Osteocyte (in vitro differentiated cells): ENCODE data around the gene MORF4L1. TPM values are rescaled to one million over a fixed set of nuclear protein-coding genes. Genes with fewer than 3 reads are reported as not detected.
A peak's percentile ranks its signal among the peaks of the same experiment; 100 is the strongest.

ENCODE experiments used
- DNase-seq: peaks from one replicate; pipeline ENCODE4 v3.0.0; 2021; ENCODE audit warnings: mixed read lengths; ENCODE audit not compliant: unreplicated experiment; ENCODE audit errors: extremely low spot score
- H3K27ac Mint-ChIP-seq: one replicate; pipeline ENCODE4 v1.8.0; 2021; ENCODE audit warnings: mild to moderate bottlenecking, mixed read lengths; ENCODE audit not compliant: unreplicated experiment
- H3K27me3 Mint-ChIP-seq: one replicate; pipeline ENCODE4 v1.8.0; 2021; ENCODE audit warnings: mixed read lengths; ENCODE audit not compliant: unreplicated experiment
- H3K36me3 Mint-ChIP-seq: one replicate; pipeline ENCODE4 v1.8.0; 2021; ENCODE audit warnings: mixed read lengths; ENCODE audit not compliant: unreplicated experiment
- H3K4me1 Mint-ChIP-seq: one replicate; pipeline ENCODE4 v1.8.0; 2021; ENCODE audit warnings: mixed read lengths; ENCODE audit not compliant: unreplicated experiment
- H3K4me3 Mint-ChIP-seq: one replicate; pipeline ENCODE4 v1.8.0; 2021; ENCODE audit warnings: mild to moderate bottlenecking, moderate library complexity, mixed read lengths; ENCODE audit not compliant: unreplicated experiment
- H3K9me3 Mint-ChIP-seq: one replicate; pipeline ENCODE4 v1.8.0; 2021; ENCODE audit warnings: mixed read lengths; ENCODE audit not compliant: unreplicated experiment
- CTCF ChIP-seq: fragments of 200-600 bp; sonication (generic); IDR thresholded peaks from 2 replicates; pipeline ENCODE4 v1.5.0; 2021; ENCODE audit warnings: antibody characterized with exemption, mild to moderate bottlenecking, moderate library complexity
- total RNA-seq: library from RNA; stranded (reverse); gene quantifications from 2 replicates; pipeline ENCODE4 v1.2.1, GENCODE V29; 2021

MORF4L1 gene
- total RNA-seq, 1 donor from 2014 or later = 488 TPM

GRCh38 chr15:78910271-78910670 is 37.6 kb downstream of the MORF4L1 start:
- TF ChIP-seq CTCF = no peak
- peaks cover 65% of the 10 kb centered on the region for H3K36me3 Mint-ChIP-seq
- no peak overlapping the region for H3K4me3 Mint-ChIP-seq
- peaks cover 9% of the 10 kb centered on the region for H3K4me1 Mint-ChIP-seq
- no peak for DNase-seq
- H3K27me3 Mint-ChIP-seq = no peaks in the 10 kb centered on the region
- no peaks in the 10 kb centered on the region for H3K9me3 Mint-ChIP-seq
- peak overlapping the region; percentile 56 for H3K27ac Mint-ChIP-seq

GRCh38 chr15:78912316-78912715 is 39.6 kb downstream of the MORF4L1 start:
- no peak for DNase-seq
- H3K4me1 Mint-ChIP-seq = peaks cover 13% of the 10 kb centered on the region
- H3K9me3 Mint-ChIP-seq = no peaks in the 10 kb centered on the region
- TF ChIP-seq CTCF = no peak
- H3K36me3 Mint-ChIP-seq = peaks cover 56% of the 10 kb centered on the region
- H3K27me3 Mint-ChIP-seq = no peaks in the 10 kb centered on the region
- H3K4me3 Mint-ChIP-seq = no peak overlapping the region
- no peak overlapping the region for H3K27ac Mint-ChIP-seq

- peaks cover 51% of the 10 kb centered on the region for H3K36me3 Mint-ChIP-seq
- DNase-seq = no peak
- H3K9me3 Mint-ChIP-seq = no peaks in the 10 kb centered on the region
- no peak overlapping the region for H3K27ac Mint-ChIP-seq
- no peak for TF ChIP-seq CTCF
- no peaks in the 10 kb centered on the region for H3K27me3 Mint-ChIP-seq
- peaks cover 13% of the 10 kb centered on the region for H3K4me1 Mint-ChIP-seq
- H3K4me3 Mint-ChIP-seq = no peak overlapping the region
Measured at GRCh38 chr15:78913012-78913411, 40.3 kb downstream of the MORF4L1 start.

GRCh38 chr15:78914027-78914764 is 41.5 kb downstream of the MORF4L1 start:
- peaks cover 13% of the 10 kb centered on the region for H3K4me1 Mint-ChIP-seq
- no peaks in the 10 kb centered on the region for H3K9me3 Mint-ChIP-seq
- no peaks in the 10 kb centered on the region for H3K27me3 Mint-ChIP-seq
- no peak overlapping the region for H3K4me3 Mint-ChIP-seq
- DNase-seq = peak; percentile 64
- H3K36me3 Mint-ChIP-seq = peaks cover 47% of the 10 kb centered on the region
- TF ChIP-seq CTCF = peak; percentile 39
- H3K27ac Mint-ChIP-seq = peak overlapping the region; percentile 59

- Mint-ChIP-seq H3K4me1 (peaks cover 8% of the 10 kb centered on the region), H3K27me3 (no peaks in the 10 kb centered on the region), H3K4me3 (no peak overlapping the region), H3K27ac (peak overlapping the region; percentile 48), H3K9me3 (no peaks in the 10 kb centered on the region), H3K36me3 (peaks cover 39% of the 10 kb centered on the region)
- DNase-seq = peak; percentile 46
- no peak for TF ChIP-seq CTCF
Measured at GRCh38 chr15:78915341-78916087, 42.8 kb downstream of the MORF4L1 start.
